ENCODE data around the gene FAM177A1. TPM values are rescaled to one million over a fixed set of nuclear protein-coding genes. Genes with fewer than 3 reads are reported as not detected.

Gene FAM177A1
- total and polyA plus RNA-seq, 2 donors from 2014 or later, result 66.4 to 114 TPM

GRCh38 chr14:35045798-35046047 is 349 bp upstream of the FAM177A1 start:
- H3K36me3 ChIP-seq (ENCODE audit: control insufficient read depth in 2 of 3, insufficient read depth in 3 of 3, low read length in 3 of 3), result no peaks in the 10 kb centered on the region
- H3K9ac ChIP-seq (ENCODE audit: low read length in 3 of 3), result peak overlapping the region; percentile 45 to 98 (median 90)
- peak overlapping the region; percentile 90 to 93 (median 91) for H3K4me3 ChIP-seq (ENCODE audit: low read length in 3 of 3)
- no peaks in the 10 kb centered on the region for H3K27me3 ChIP-seq (ENCODE audit: control insufficient read depth, insufficient read depth, low read length)
- H3K27ac ChIP-seq (ENCODE audit: low read depth in 2 of 2, low read length in 2 of 2), result peak overlapping the region; percentile 89 to 97
- TF ChIP-seq CTCF (IDR thresholded peaks at IDR 0.05; ENCODE audit: borderline replicate concordance, extremely low read depth, insufficient read depth), result no peak
- DNase-seq, result no peak
- H3K4me1 ChIP-seq (ENCODE audit: control insufficient read depth in 2 of 3, insufficient read depth in 2 of 3, low read depth in 1 of 3, low read length in 3 of 3), result peaks cover 0 to 5% (median 2%) of the 10 kb centered on the region in 3 donors
- FAIRE-seq, result no peak
- no peaks in the 10 kb centered on the region for H3K9me3 ChIP-seq (ENCODE audit: control insufficient read depth in 2 of 3, insufficient read depth in 1 of 3, low read length in 3 of 3)
- intact Hi-C loops (cut with DNase I), result no loop called here

GRCh38 chr14:35046751-35047536 is 872 bp downstream of the FAM177A1 start:
- intact Hi-C loops (cut with DNase I), result no loop called here
- Histone ChIP-seq H3K4me1 (ENCODE audit: control insufficient read depth in 2 of 3, insufficient read depth in 2 of 3, low read depth in 1 of 3, low read length in 3 of 3) (peaks cover 0 to 5% (median 2%) of the 10 kb centered on the region in 3 donors), H3K9ac (ENCODE audit: low read length in 3 of 3) (peak overlapping the region; percentile 61 to 98 (median 93)), H3K9me3 (ENCODE audit: control insufficient read depth in 2 of 3, insufficient read depth in 1 of 3, low read length in 3 of 3) (no peaks in the 10 kb centered on the region), H3K4me3 (ENCODE audit: low read length in 3 of 3) (peak overlapping the region; percentile 78 to 91 (median 83)), H3K27me3 (ENCODE audit: control insufficient read depth, insufficient read depth, low read length) (no peaks in the 10 kb centered on the region), H3K36me3 (ENCODE audit: control insufficient read depth in 2 of 3, insufficient read depth in 3 of 3, low read length in 3 of 3) (no peaks in the 10 kb centered on the region), H3K27ac (ENCODE audit: low read depth in 2 of 2, low read length in 2 of 2) (peak overlapping the region; percentile 91 to 93)
- TF ChIP-seq CTCF (IDR thresholded peaks at IDR 0.05; ENCODE audit: borderline replicate concordance, extremely low read depth, insufficient read depth), result no peak
- FAIRE-seq (no peak), DNase-seq (peak in 2 of 5 donors; percentile 64 to 77)

GRCh38 chr14:35047976-35048513 is 2.0 kb downstream of the FAM177A1 start:
- TF ChIP-seq CTCF (IDR thresholded peaks at IDR 0.05; ENCODE audit: borderline replicate concordance, extremely low read depth, insufficient read depth), result no peak
- no peak for FAIRE-seq
- intact Hi-C loops (cut with DNase I), result no loop called here

More at GRCh38 chr14:35047976-35048513, 2.0 kb downstream of the FAM177A1 start:
- no peak overlapping the region for H3K27ac ChIP-seq (ENCODE audit: low read depth in 2 of 2, low read length in 2 of 2)
- peaks cover 0 to 5% (median 2%) of the 10 kb centered on the region in 3 donors for H3K4me1 ChIP-seq (ENCODE audit: control insufficient read depth in 2 of 3, insufficient read depth in 2 of 3, low read depth in 1 of 3, low read length in 3 of 3)
- H3K9me3 ChIP-seq (ENCODE audit: control insufficient read depth in 2 of 3, insufficient read depth in 1 of 3, low read length in 3 of 3), result no peaks in the 10 kb centered on the region
- no peaks in the 10 kb centered on the region for H3K36me3 ChIP-seq (ENCODE audit: control insufficient read depth in 2 of 3, insufficient read depth in 3 of 3, low read length in 3 of 3)
- H3K9ac ChIP-seq (ENCODE audit: low read length in 3 of 3), result no peak overlapping the region
- no peak for DNase-seq
- peak overlapping the region in 2 of 3 donors; percentile 83 to 91 for H3K4me3 ChIP-seq (ENCODE audit: low read length in 3 of 3)
- no peaks in the 10 kb centered on the region for H3K27me3 ChIP-seq (ENCODE audit: control insufficient read depth, insufficient read depth, low read length)
